ENCODE results near the gene PTPRF. TPM values are rescaled to one million over a fixed set of nuclear protein-coding genes. Genes with fewer than 3 reads are reported as not detected.

PTPRF gene
- polyA plus RNA-seq, 1 donor from 2014 or later, result not detected

GRCh38 chr1:43602990-43603389, 72.3 kb downstream of the PTPRF start:
- Mint-ChIP-seq H3K9me3 (no peaks in the 10 kb centered on the region), H3K4me1 (no peaks in the 10 kb centered on the region), H3K27me3 (no peaks in the 10 kb centered on the region), H3K27ac (no peak overlapping the region), H3K4me3 (no peak overlapping the region), H3K36me3 (no peaks in the 10 kb centered on the region)

DNA sequence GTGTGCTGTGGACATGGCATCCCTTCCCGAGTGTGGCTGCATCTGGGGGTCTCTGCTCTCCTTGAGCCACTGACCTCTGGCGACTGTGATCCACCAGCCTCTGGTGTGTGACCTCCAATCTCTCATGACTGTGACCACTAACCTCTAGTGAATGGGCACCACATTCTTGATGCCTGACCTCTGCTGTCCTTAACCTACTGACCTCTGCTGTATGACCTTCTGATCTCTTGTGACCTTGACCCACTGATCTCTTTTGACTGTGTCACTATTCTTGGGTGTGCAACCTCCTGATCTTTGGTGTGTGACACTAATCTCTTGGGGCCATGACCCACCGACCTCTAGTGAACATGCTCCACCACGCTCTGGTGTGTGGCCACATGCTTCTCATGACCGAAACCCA, 73.5 kb downstream of the PTPRF start:
- Mint-ChIP-seq H3K9me3 (no peaks in the 10 kb centered on the region), H3K36me3 (no peaks in the 10 kb centered on the region), H3K27ac (peak overlapping the region in 1 of 3 donors; percentile 79), H3K27me3 (no peaks in the 10 kb centered on the region), H3K4me3 (no peak overlapping the region), H3K4me1 (no peaks in the 10 kb centered on the region)

DNA sequence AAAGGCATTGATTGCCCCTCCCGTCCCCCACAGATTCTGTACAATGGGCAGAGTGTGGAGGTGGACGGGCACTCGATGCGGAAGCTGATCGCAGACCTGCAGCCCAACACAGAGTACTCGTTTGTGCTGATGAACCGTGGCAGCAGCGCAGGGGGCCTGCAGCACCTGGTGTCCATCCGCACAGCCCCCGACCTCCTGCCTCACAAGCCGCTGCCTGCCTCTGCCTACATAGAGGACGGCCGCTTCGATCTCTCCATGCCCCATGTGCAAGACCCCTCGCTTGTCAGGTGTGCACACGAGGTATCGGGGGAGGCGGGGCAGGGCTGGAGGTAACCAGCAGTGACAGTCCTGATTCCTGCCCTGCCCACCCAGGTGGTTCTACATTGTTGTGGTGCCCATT, 74.5 kb downstream of the PTPRF start:
- no peak overlapping the region for H3K4me3 Mint-ChIP-seq
- no peaks in the 10 kb centered on the region for H3K36me3 Mint-ChIP-seq
- no peaks in the 10 kb centered on the region for H3K9me3 Mint-ChIP-seq
- H3K4me1 Mint-ChIP-seq, result no peaks in the 10 kb centered on the region
- no peak overlapping the region for H3K27ac Mint-ChIP-seq
- no peaks in the 10 kb centered on the region for H3K27me3 Mint-ChIP-seq

DNA sequence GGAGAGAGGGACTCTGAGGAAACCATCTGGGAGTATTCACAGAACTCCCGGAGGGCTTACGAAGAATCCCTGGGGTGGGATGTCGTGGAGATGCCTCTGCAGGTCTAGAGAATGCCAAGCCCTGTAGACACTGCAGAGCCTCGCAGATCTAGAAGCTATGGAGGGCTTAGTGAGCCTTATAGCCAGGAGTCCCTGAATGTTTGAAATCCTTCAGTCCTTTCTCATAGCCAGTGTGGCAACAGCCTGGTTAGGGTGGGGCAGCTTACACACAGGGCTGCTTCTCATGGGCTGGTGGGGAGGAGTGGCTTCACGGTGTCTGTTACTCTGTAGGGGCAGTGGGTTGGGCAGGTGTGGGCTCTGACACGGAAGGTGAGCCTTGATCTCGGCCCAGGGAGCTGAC, 75.1 kb downstream of the PTPRF start:
- Mint-ChIP-seq H3K9me3 (no peaks in the 10 kb centered on the region), H3K4me1 (no peaks in the 10 kb centered on the region), H3K36me3 (no peaks in the 10 kb centered on the region), H3K27ac (no peak overlapping the region), H3K4me3 (no peak overlapping the region), H3K27me3 (no peaks in the 10 kb centered on the region)

DNA sequence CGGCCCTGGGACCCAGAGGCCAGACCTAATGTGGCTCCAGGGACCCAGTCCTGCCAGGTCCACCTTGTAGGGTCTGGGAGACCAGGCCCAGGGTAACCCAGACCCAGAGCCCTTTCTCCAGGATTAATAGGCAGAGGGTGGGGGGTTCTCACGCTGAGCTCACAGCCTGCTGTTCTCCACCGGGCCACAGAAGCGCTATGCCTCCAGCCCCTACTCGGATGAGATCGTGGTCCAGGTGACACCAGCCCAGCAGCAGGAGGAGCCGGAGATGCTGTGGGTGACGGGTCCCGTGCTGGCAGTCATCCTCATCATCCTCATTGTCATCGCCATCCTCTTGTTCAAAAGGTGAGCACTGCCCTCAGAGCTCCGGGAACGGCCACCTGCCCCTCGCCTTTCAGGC, 75.9 kb downstream of the PTPRF start:
- H3K4me1 Mint-ChIP-seq, result no peaks in the 10 kb centered on the region
- no peak overlapping the region for H3K4me3 Mint-ChIP-seq
- H3K27me3 Mint-ChIP-seq, result no peaks in the 10 kb centered on the region
- no peaks in the 10 kb centered on the region for H3K9me3 Mint-ChIP-seq
- no peak overlapping the region for H3K27ac Mint-ChIP-seq
- no peaks in the 10 kb centered on the region for H3K36me3 Mint-ChIP-seq

- Mint-ChIP-seq H3K27me3 (peaks cover 3% of the 10 kb centered on the region), H3K4me1 (no peaks in the 10 kb centered on the region), H3K9me3 (no peaks in the 10 kb centered on the region), H3K27ac (peak overlapping the region in 1 of 3 donors; percentile 8), H3K4me3 (no peak overlapping the region), H3K36me3 (no peaks in the 10 kb centered on the region)
Measured at GRCh38 chr1:43608827-43609226, 78.1 kb downstream of the PTPRF start.

DNA sequence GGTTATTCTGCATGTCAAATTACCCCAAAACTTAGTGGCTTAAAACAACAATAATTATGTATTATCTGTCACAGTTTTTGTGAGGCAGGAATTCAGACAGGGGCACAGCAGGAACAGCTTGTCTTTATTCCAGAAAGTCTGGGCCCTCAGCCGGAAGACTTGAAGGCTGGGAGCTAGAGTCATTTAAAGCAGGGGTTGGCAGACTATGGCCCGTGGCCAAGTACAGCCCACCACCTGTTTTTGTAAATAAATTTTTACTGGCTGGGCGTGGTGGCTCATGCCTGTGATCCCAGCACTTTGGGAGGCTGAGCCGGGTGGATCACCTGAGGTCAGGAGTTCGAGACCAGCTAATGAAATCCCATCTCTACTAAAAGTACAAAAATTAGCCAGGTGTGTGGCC, 79.7 kb downstream of the PTPRF start:
- no peak overlapping the region for H3K4me3 Mint-ChIP-seq
- no peaks in the 10 kb centered on the region for H3K36me3 Mint-ChIP-seq
- H3K27ac Mint-ChIP-seq, result no peak overlapping the region
- H3K27me3 Mint-ChIP-seq, result peaks cover 3% of the 10 kb centered on the region
- H3K4me1 Mint-ChIP-seq, result no peaks in the 10 kb centered on the region
- H3K9me3 Mint-ChIP-seq, result no peaks in the 10 kb centered on the region

- H3K36me3 Mint-ChIP-seq, result no peaks in the 10 kb centered on the region
- H3K4me1 Mint-ChIP-seq, result no peaks in the 10 kb centered on the region
- H3K27me3 Mint-ChIP-seq, result peaks cover 3% of the 10 kb centered on the region
- no peak overlapping the region for H3K27ac Mint-ChIP-seq
- no peaks in the 10 kb centered on the region for H3K9me3 Mint-ChIP-seq
- H3K4me3 Mint-ChIP-seq, result no peak overlapping the region
Measured at GRCh38 chr1:43611950-43612349, 81.3 kb downstream of the PTPRF start.

GRCh38 chr1:43612406-43612805, 81.7 kb downstream of the PTPRF start:
- H3K4me1 Mint-ChIP-seq, result no peaks in the 10 kb centered on the region
- no peaks in the 10 kb centered on the region for H3K9me3 Mint-ChIP-seq
- no peaks in the 10 kb centered on the region for H3K36me3 Mint-ChIP-seq
- H3K27me3 Mint-ChIP-seq, result peaks cover 3% of the 10 kb centered on the region
- H3K4me3 Mint-ChIP-seq, result no peak overlapping the region
- H3K27ac Mint-ChIP-seq, result no peak overlapping the region

GRCh38 chr1:43613075-43613942, 82.6 kb downstream of the PTPRF start:
- Mint-ChIP-seq H3K9me3 (no peaks in the 10 kb centered on the region), H3K36me3 (no peaks in the 10 kb centered on the region), H3K27ac (no peak overlapping the region), H3K27me3 (peaks cover 3% of the 10 kb centered on the region), H3K4me1 (no peaks in the 10 kb centered on the region), H3K4me3 (no peak overlapping the region)

DNA sequence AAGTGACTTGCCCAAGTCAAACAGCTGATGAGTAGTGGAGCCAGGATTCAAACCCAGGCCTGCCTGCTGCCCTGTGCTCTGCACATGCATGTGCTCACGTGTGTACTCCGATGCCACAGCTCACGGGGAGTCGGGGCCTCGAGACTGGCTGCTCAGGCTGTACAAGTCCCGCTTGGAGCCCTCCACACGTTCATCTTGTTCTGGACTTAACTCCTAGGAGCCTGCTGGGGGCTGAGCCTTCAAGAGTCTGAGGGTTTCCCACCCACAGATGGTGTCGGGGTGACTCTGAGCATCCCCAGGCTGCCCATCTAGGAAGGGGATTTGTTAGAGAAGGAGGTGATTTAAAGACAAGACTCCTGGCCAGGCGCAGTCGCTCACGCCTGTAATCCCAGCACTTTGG, 83.5 kb downstream of the PTPRF start:
- Mint-ChIP-seq H3K4me1 (no peaks in the 10 kb centered on the region), H3K27ac (peak overlapping the region in 1 of 3 donors; percentile 63), H3K9me3 (no peaks in the 10 kb centered on the region), H3K27me3 (peaks cover 3% of the 10 kb centered on the region), H3K4me3 (no peak overlapping the region), H3K36me3 (no peaks in the 10 kb centered on the region)

DNA sequence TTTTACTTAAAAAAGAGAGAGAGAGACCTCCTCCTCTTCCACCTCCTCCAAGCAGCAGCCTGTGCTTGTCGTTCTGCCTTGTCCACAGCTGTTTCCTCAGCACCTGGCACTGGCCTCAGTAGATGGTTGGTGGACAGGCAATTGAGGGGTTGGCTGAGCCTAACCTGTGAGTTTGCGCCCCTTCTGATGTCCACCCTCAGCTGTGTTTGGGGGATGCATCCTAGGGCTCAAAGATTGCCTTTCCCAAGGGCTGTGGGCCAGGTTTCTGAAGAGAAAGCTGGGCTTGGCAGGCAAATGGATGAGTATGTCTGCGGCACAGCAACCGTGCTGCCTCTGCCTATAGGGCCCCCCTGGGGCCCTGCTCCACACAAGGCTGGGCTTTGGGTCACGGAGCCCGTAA, 84.2 kb downstream of the PTPRF start:
- Mint-ChIP-seq H3K27ac (no peak overlapping the region), H3K36me3 (no peaks in the 10 kb centered on the region), H3K27me3 (peaks cover 3% of the 10 kb centered on the region)

DNA sequence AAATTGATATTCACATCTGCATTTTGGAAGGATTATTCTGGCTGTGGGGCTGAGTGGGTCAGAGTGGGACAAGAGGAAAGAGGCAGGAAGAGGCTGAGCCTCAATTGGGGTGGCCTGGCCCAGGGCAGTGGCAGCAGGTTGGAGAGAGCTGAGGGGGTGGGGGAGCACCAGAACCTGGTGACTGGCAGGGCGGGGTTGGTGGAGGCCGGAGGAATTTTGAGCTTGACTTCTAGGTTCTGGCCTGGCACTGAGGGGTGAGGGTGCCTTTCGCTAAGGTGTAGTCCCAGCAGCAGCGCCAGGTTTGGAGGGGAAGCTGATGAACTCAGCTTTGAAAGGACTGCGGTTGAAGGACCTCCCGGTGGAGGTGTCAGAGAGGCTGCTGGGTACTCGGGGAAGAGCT, 85.7 kb downstream of the PTPRF start:
- Mint-ChIP-seq H3K27me3 (peaks cover 3% of the 10 kb centered on the region), H3K27ac (peak overlapping the region in 1 of 3 donors; percentile 62), H3K9me3 (no peaks in the 10 kb centered on the region), H3K36me3 (no peaks in the 10 kb centered on the region), H3K4me3 (no peak overlapping the region), H3K4me1 (no peaks in the 10 kb centered on the region)

More for the DNA sequence above, 84.2 kb downstream of the PTPRF start:
- H3K9me3 Mint-ChIP-seq, result no peaks in the 10 kb centered on the region
- no peaks in the 10 kb centered on the region for H3K4me1 Mint-ChIP-seq
- H3K4me3 Mint-ChIP-seq, result no peak overlapping the region

- Mint-ChIP-seq H3K27me3 (peaks cover 2% of the 10 kb centered on the region), H3K9me3 (no peaks in the 10 kb centered on the region), H3K27ac (peak overlapping the region in 1 of 3 donors; percentile 62), H3K4me3 (no peak overlapping the region), H3K4me1 (no peaks in the 10 kb centered on the region), H3K36me3 (no peaks in the 10 kb centered on the region)
Measured at GRCh38 chr1:43617011-43617410, 86.3 kb downstream of the PTPRF start.

DNA sequence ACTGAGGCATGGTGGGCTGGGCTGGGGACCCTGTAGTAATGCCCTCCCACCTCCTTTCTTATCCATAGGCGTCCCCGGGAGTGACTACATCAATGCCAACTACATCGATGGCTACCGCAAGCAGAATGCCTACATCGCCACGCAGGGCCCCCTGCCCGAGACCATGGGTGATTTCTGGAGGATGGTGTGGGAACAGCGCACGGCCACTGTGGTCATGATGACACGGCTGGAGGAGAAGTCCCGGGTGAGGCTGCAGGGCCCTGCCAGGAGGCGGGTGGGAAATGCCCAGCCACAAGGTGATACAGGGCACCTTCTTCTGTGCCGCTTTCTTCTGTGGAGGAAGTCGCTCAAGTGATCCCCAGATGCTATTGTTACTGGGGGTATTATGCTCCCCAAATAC, 87.0 kb downstream of the PTPRF start:
- no peaks in the 10 kb centered on the region for H3K36me3 Mint-ChIP-seq
- peaks cover 0 to 2% (median 0%) of the 10 kb centered on the region in 3 donors for H3K4me1 Mint-ChIP-seq
- no peaks in the 10 kb centered on the region for H3K9me3 Mint-ChIP-seq
- H3K27ac Mint-ChIP-seq, result no peak overlapping the region
- H3K27me3 Mint-ChIP-seq, result no peaks in the 10 kb centered on the region
- no peak overlapping the region for H3K4me3 Mint-ChIP-seq
